GM23338 (cell line): ENCODE measurements around the gene TAF10.

Experiments used
- CTCF ChIP-seq, 2 experiments: fragments of 200-600 bp in 1 of 2; sonication (generic) in 1 of 2; conservative IDR thresholded peaks; 2 replicates each; pipeline versions ENCODE4 v1.5.1 to v1.6.1; 2016 to 2017; ENCODE audit warnings: antibody characterized with exemption in 2 of 2, low read depth in 2 of 2, mild to moderate bottlenecking in 2 of 2, moderate library complexity in 1 of 2
- POLR2AphosphoS5 ChIP-seq: IDR thresholded peaks from 2 replicates; pipeline ENCODE4 v1.6.1; 2016; ENCODE audit warnings: antibody characterized with exemption, low read depth
- REST ChIP-seq: IDR thresholded peaks from one replicate; pipeline ENCODE4 v1.6.1; 2018; ENCODE audit warnings: antibody characterized with exemption; ENCODE audit not compliant: unreplicated experiment

- TF ChIP-seq CTCF (conservative IDR thresholded peaks at IDR 0.05; ENCODE audit: low read depth in 2 of 2) (no peak), POLR2AphosphoS5 (no peak), REST (no peak)
These were observed 45.3 kb upstream of the TAF10 start for GRCh38 chr11:6657346-6657745.
